ENCODE data around the gene FAM53B. TPM values are rescaled to one million over a fixed set of nuclear protein-coding genes. Genes with fewer than 3 reads are reported as not detected.

Gene FAM53B
- total RNA-seq, 1 donor from 2014 or later: 53.4 TPM

GRCh38 chr10:124650263-124650662 is 93.9 kb downstream of the FAM53B start:
- intact Hi-C loops (cut with micrococcal nuclease): no loop called here
- H3K4me3 ChIP-seq: no peak overlapping the region
- no peaks in the 10 kb centered on the region for H3K36me3 ChIP-seq
- H3K4me1 ChIP-seq: peaks cover 100% of the 10 kb centered on the region
- H3K9me3 ChIP-seq (replicated peaks): no peaks in the 10 kb centered on the region
- H3K27ac ChIP-seq (replicated peaks): peak overlapping the region; percentile 86
- TF ChIP-seq CTCF (IDR thresholded peaks at IDR 0.05; ENCODE audit: borderline replicate concordance): no peak
- H3K27me3 ChIP-seq (ENCODE audit: low read depth): no peaks in the 10 kb centered on the region
- DNase-seq: no peak

- H3K4me1 ChIP-seq: peaks cover 100% of the 10 kb centered on the region
- H3K9me3 ChIP-seq (replicated peaks): no peaks in the 10 kb centered on the region
- peak overlapping the region; percentile 86 for H3K27ac ChIP-seq (replicated peaks)
- peak; percentile 52 for DNase-seq
- H3K36me3 ChIP-seq: no peaks in the 10 kb centered on the region
- no peaks in the 10 kb centered on the region for H3K27me3 ChIP-seq (ENCODE audit: low read depth)
- H3K4me3 ChIP-seq: no peak overlapping the region
- TF ChIP-seq CTCF (IDR thresholded peaks at IDR 0.05; ENCODE audit: borderline replicate concordance): no peak
- intact Hi-C loops (cut with micrococcal nuclease): no loop called here
These were observed 95.0 kb downstream of the FAM53B start for GRCh38 chr10:124649214-124649613.

GRCh38 chr10:124648738-124649137 is 95.4 kb downstream of the FAM53B start:
- intact Hi-C loops (cut with micrococcal nuclease): no loop called here
- peak overlapping the region; percentile 86 for H3K27ac ChIP-seq (replicated peaks)

GRCh38 chr10:124648131-124648475 is 96.1 kb downstream of the FAM53B start:
- no peak for TF ChIP-seq CTCF (IDR thresholded peaks at IDR 0.05; ENCODE audit: borderline replicate concordance)
- H3K4me3 ChIP-seq: no peak overlapping the region
- DNase-seq: no peak
- intact Hi-C loops (cut with micrococcal nuclease): no loop called here
- H3K36me3 ChIP-seq: no peaks in the 10 kb centered on the region
- H3K4me1 ChIP-seq: peaks cover 100% of the 10 kb centered on the region
- H3K27ac ChIP-seq (replicated peaks): peak overlapping the region; percentile 86
- no peaks in the 10 kb centered on the region for H3K9me3 ChIP-seq (replicated peaks)
- no peaks in the 10 kb centered on the region for H3K27me3 ChIP-seq (ENCODE audit: low read depth)

More at GRCh38 chr10:124648738-124649137, 95.4 kb downstream of the FAM53B start:
- no peak for TF ChIP-seq CTCF (IDR thresholded peaks at IDR 0.05; ENCODE audit: borderline replicate concordance)
- peak; percentile 74 for DNase-seq
- Histone ChIP-seq H3K27me3 (ENCODE audit: low read depth) (no peaks in the 10 kb centered on the region), H3K9me3 (replicated peaks) (no peaks in the 10 kb centered on the region), H3K4me3 (no peak overlapping the region), H3K36me3 (no peaks in the 10 kb centered on the region), H3K4me1 (peaks cover 100% of the 10 kb centered on the region)

GRCh38 chr10:124647421-124648130 is 96.6 kb downstream of the FAM53B start:
- DNase-seq: peak; percentile 76
- no peaks in the 10 kb centered on the region for H3K27me3 ChIP-seq (ENCODE audit: low read depth)
- H3K36me3 ChIP-seq: no peaks in the 10 kb centered on the region
- H3K4me3 ChIP-seq: no peak overlapping the region
- no peaks in the 10 kb centered on the region for H3K9me3 ChIP-seq (replicated peaks)
- TF ChIP-seq CTCF (IDR thresholded peaks at IDR 0.05; ENCODE audit: borderline replicate concordance): peak; percentile 48
- H3K4me1 ChIP-seq: peaks cover 100% of the 10 kb centered on the region
- H3K27ac ChIP-seq (replicated peaks): peak overlapping the region; percentile 86
- intact Hi-C loops (cut with micrococcal nuclease): no loop called here
